Measurements from ENCODE around the gene ARHGAP45.
A peak's percentile ranks its signal among the peaks of the same experiment; 100 is the strongest.

Gene ARHGAP45

DNA sequence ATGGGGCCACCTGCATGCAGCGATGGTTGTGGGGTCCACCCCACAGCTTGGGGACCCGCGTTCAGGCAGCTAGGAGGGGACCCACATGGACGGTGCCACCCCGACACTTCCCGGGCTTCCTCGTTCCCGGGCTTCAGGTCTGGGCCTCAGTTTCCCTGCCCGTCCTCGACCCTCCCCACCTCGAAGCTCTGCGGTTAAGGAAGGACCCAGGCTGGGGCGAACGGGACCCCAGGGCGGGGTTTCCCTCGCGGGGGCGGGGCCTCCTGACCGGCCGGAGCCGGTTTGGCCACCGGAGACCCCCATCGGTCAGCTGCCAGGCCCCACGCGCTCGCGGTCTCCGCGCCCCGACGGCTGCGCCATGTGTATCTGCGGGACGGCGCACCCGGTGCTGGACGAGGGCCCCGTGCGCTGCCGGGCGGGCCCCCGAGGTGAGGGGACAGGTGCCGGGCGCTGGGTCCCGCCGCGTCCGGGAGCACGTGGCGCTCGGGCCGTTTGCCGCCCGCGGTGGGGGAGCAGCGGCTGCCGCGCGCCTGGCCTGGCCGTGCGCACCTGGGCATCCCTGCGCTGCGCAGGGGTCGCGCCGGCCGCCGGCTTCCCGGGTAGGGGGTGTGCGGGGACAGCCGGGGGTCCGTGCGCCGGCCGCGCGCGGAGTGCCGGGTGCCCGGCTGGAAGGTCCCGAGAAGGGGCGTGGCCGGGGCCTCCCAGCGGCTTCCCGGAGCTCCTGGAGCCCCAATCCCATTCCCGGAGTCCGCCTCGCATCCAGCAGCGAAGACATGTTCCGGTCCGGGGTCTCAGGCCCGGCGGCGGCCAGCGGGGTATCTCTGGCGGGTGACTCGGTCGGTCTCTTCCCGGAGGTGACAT lies 4.2 kb downstream of the ARHGAP45 start:
- no peak for DNase-seq

DNA sequence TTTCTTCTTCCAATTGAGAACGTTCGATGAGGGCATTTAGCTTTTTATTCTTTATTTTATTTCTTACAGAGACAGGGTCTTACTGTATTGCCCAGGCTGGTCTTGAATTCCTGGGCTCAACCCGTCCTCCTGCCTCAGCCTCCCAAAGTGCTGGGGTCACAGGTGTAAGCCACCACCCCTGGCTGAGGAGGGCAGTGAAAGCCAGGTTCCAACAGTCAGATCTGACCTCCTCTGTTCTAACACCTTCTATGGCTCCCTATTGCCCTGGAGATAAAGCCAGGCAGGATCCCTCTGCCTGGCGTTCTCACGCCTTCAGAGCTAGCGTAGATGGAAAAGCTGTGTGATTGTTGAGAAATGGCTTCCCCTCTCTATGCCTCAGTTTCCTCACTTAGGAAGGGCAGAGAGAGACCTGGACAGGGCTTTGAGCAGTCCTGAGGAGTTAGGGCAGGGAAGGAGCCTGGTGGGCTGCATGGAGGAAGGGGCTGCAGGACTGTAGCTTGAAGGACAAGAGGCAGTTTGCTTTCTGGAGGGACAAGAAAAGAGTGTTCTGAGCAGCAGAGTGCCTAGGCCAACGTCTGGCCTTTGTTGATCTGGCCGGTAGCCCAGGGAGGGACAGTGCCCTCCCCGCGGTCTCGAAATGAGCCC lies 5.5 kb downstream of the ARHGAP45 start:
- DNase-seq: no peak

DNA sequence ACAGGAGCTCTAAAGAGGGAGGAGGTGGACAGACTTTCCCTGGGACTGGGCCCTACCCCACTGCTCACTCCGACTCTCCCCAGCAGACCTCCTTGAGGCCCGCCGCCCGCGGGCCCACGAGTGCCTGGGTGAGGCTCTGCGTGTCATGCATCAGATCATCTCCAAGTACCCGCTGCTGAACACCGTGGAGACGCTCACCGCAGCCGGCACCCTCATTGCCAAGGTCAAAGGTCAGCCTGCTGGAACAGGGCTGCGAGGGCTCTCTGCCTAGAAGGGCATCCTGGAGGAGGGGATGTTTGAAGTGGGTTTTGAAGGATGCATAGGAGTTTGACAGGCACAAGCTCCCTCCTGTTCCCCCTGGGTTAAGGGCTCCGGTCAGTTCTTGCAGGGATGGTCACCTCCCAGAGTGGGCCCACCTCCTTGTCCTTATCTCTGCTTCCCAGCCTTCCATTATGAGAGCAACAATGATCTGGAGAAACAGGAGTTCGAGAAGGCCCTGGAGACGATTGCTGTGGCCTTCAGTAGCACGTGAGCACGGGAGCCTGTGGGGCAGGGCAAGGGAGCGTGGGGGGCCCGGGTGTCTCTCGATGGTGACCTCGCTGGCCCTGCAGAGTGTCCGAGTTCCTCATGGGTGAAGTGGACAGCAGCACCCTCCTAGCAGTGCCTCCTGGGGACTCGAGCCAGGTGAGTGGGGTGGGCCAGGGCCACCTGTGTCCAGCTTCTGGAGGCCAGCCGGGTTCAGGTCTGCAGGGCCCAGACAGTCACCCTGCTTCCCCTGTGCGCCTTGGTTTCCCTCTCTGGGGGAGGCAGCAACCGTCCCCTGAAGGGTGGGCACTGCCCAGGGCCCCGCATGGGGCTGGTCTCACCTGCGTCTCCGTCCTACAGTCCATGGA lies 6.3 kb downstream of the ARHGAP45 start:
- no peak for DNase-seq

DNA sequence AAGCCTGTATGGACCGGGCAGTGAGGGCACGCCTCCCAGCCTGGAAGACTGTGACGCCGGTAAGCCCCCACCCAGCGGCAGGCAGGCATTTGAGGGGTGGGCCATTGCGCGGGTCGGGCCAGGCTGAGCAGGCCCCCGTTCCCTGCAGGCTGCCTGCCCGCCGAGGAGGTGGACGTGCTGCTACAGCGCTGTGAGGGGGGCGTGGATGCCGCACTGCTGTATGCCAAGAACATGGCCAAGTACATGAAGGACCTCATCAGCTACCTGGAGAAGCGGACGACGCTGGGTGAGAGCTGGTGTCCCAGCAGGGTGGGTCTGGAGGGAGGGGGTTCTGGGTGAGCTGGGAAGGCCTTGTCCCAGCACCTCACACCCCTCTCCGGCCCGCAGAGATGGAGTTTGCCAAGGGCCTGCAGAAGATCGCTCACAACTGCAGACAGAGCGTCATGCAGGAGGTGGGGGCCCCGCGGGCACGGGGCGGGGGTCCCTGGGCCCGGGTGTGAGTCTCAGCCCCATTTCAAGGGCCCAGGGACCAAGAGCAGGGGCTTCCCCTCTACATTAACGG lies 7.1 kb downstream of the ARHGAP45 start:
- no peak for DNase-seq

DNA sequence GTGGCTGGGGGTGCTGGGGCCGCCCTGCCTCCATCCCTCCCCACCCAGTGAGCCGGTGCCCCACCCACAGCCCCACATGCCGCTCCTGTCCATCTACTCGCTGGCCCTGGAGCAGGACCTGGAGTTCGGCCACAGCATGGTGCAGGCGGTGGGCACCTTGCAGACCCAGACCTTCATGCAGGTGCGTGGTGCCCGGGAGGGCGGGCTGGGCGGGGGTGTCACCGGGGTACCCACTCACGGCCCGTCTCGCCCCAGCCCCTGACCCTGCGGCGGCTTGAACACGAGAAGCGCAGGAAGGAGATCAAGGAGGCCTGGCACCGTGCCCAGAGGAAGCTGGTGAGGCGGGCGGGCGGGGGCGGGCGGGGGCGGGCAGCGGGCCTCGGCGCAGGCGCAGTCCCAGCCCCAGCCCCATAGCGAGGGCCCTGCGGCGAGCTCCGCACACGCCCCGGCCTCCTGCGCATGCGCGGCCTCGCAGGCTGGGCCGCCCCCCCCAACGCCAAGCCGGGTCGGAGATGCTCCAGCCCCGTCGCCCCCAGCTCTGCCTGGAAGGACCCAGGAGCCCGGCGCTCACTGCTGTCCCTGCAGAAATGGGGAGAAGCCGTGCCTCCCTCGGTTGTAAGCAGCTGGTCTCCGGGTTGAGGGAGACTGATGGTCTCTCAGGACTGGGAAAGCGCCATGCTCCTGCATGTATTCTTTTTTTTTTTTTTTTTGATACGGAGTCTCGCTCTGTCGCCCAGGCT lies 7.7 kb downstream of the ARHGAP45 start:
- peak; percentile 98 for DNase-seq

DNA sequence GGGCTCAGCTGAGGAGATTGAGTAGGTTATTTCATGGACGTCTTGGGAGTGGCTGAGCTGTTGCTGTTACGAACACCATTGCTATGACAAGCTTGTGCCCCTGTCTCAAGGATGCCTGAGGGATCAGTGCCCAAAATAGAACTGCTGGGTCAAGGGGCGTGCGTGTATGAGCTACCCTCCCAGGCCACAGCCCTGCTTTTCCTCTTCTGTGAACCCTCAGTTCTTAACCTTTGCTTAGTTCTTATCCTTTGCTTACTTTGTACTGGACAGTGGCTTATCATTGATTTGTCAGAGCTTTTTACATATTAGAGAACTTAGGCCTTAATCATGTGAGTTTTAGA lies 9.0 kb downstream of the ARHGAP45 start:
- DNase-seq: no peak

DNA sequence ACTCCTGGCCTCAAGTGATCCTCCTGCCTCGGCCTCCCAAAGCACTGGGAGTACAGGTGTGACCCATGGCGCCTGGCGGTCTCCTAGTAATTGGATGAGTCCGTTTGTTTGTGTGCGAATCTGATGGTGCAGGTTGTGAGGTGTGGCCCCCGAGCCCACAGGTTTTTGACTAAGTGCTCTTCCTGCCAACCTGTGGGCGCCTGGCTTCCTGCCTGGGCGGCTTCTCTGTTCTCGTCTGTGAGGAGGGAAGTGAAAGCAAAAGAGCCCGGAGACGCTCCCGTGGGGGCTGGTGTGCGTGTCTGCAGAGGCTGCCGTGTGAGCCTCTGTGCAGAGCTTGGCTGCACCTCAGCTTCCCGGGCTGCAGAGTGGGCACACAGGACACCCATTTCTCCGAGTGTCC lies 10.0 kb downstream of the ARHGAP45 start:
- peak; percentile 72 for DNase-seq

DNA sequence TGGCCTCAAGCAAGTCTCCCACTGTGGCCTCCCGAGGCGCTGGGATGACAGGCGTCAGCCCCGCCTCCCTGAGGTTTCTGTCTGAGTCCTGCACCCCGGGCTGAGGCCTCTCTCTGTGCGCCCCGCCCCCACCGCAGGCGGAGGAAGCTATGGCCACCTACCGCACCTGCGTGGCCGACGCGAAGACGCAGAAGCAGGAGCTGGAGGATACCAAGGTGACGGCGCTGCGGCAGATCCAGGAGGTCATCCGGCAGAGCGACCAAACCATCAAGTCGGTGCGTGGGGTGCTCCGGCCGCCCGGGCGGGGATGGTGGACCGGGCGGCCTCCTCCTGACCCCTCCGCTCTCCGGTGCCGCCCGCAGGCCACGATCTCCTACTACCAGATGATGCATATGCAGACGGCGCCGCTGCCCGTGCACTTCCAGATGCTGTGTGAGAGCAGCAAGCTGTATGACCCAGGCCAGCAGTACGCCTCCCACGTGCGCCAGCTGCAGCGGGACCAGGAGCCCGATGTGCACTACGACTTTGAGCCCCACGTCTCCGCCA lies 12.7 kb downstream of the ARHGAP45 start:
- no peak for DNase-seq

DNA sequence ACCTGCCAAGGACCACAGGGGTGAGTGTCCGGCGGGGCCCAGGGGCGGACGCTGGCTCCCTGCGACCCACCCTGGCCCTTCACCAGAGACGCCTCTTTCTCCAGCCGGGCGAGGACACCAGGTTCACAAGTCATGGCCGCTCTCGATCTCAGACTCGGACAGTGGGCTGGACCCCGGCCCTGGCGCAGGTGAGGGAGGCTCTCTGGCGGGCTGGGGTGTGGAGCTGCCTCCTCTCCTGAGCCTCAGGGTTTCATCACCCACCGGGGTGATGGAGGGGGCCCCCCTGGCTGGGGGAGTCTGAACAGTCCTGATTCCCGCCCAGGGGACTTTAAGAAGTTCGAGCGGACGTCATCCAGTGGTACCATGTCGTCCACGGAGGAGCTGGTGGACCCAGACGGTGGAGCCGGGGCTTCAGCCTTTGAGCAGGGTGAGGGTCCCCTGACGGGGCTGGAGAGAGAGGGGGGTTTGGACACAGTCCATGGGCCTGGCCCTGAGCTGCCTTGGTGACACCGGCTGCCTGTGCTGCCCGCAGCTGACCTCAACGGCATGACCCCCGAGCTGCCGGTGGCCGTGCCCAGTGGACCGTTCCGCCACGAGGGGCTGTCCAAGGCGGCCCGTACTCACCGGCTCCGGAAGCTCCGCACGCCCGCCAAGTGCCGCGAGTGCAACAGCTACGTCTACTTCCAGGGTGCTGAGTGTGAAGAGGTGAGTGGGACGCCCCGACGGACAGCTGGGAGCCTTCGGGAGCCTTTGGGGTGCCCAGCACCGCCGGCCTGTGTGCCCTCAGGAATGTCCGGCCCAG lies 13.6 kb downstream of the ARHGAP45 start:
- no peak for DNase-seq

DNA sequence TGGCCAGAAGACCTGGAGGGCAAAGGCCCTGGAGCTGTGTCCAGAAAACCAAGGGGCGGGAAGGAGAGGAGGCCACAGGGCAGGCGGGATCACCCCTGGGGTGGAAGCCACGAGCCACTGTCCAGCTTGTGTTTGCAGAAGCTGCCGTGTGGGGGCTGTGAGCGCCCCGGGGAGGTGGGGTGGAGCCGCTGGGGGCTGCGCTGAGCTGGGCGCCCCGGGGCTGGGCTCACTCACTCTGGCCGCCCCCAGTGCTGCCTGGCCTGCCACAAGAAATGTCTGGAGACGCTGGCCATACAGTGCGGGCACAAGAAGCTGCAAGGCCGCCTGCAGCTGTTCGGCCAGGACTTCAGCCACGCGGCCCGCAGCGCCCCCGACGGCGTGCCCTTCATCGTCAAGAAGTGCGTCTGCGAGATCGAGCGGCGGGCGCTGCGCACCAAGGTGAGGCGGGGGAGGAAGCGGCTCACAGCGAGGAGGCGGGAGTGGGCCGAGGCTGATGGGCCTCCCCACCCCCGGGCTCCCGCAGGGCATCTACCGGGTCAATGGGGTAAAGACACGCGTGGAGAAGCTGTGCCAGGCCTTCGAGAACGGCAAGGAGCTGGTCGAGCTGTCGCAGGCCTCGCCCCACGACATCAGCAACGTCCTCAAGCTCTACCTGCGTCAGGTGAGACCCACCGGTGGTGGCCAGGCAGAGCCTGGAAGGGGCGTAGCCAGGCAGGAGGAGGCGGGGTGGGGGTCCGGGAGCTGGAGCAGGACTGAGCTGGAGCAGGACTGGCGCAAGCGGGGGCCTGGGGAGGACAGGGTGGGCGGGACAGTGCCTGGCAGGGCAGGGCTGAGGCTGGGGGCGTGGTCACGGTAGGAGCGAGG lies 14.6 kb downstream of the ARHGAP45 start:
- DNase-seq: no peak

DNA sequence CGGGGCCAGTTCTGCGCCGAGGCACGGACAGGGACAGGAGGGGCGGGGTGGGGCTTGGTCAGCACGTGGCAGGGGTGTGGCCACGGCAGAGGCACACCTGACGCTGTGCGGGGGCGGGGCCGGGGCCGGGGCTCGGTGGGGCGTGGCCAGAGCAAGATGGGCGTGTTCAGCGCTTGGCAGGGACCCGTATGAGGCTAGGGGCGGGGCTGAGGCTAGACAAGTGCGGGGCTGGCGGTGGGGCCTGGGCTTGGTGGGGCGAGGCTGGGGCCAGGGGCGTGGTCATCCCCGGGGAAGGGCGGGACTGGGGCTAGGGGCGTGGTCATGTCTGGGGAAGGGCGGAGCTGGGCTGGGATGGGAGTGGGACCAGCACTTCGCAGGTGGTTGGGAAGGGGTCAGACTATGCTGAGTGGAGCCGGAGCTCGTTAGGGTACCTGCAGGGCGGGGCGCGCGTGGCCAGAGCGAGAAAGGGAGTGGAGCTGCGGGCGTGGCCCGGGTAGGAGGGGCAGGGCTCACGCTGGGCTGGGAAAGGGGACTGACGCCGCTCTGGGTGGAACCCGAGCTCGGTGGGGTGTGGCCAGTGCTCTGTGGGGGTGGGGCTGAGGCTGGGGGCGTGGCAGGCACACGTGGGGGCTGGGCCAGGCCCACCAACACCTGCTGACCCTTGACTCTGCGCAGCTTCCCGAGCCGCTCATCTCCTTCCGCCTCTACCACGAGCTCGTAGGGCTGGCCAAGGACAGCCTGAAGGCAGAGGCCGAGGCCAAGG lies 15.4 kb downstream of the ARHGAP45 start:
- peak; percentile 90 for DNase-seq

DNA sequence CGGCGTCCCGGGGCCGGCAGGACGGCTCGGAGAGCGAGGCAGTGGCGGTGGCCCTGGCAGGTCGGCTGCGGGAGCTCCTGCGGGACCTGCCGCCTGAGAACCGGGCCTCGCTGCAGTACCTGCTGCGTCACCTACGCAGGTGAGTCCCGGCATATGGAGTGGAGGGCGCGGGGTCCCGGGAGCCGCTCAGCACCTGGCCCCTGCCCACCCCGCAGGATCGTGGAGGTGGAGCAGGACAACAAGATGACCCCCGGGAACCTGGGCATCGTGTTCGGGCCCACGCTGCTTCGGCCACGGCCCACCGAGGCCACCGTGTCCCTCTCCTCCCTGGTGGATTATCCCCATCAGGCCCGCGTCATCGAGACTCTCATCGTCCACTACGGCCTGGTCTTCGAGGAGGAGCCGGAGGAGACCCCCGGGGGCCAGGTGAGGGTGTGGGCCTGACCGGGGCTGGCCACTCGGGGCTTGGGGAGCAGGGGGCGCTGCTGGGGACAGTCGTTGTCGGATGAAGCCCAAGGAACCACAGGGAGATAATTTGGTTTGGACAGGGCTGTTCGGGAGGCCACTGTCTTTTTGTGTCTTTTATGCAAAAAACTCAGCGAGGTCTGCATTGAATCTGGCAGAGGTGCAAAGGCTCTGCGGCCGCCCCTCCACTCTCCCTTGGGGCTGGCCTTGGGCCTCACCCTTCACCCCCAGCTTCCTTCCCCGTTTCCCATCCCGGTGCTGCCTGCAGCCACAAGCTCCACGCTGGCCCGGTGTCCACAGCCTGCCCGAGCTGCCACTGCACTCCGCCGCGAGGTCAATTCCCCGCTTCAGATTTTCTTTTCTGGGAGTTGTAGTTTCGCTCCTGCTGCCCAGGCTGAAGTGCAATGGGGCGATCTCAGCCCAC lies 16.2 kb downstream of the ARHGAP45 start:
- DNase-seq: no peak

DNA sequence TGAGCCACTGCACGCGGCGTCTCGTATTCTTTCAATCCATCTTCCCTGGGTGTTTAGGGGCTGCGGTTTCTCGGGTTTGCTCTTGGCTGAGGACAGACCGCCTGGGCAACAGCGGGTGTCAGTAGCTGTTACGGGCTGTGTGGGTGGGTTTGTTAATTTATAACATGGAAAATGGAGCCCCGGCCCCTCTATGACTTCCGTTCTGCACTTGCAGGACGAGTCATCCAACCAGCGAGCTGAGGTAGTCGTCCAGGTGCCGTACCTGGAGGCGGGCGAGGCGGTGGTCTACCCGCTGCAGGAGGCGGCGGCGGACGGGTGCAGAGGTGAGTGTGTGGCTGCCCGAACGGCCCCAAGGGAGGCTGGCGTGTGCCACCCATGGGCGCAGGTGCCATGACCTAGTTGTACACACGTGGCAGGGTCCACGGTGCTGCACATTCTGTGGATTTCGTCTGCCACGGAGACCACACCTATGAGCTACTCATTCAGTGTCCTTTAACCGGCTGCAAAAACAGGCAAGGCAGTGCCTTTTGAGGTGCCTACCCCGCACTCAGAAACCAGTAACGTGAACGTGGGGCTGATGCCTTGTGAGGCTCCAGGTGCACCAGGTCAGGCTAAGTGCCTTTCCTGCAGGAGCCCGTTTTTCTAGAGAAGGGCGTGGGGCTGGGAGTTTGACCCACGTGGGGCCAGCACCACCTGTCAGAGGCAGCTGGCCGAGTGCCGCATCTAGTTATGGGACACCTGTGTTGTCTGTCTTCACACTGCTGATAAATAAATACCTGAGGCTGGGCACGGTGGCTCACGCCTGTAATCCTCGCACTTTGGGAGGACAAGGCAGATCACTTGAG lies 17.3 kb downstream of the ARHGAP45 start:
- no peak for DNase-seq

DNA sequence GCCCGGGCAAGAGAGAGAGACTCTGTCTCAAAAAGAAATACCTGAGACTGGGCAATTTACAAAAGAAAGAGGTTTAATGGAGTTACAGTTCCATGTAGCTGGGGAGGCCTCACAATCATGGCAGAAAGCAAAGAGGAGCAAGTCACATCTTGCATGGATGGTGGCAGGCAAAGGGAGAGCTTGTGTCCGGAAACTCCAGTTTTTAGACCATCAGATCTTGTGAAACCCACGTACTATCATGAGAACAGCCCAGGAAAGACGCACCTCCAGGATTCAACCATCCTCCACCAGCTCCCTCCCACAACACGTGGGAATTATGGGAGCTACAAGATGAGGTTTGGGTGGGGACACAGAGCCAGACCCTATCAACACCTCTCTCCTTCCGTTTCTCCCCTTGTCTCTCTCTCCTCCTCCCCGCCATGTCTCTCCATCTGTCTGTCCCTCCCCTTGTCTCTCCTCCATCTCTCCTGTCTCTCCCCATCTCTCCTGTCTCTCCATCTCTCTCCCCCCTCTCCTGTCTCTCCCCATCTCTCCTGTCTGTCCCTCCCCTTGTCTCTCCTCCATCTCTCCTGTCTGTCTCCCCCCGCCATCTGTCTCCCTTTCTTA lies 18.2 kb downstream of the ARHGAP45 start:
- no peak for DNase-seq

DNA sequence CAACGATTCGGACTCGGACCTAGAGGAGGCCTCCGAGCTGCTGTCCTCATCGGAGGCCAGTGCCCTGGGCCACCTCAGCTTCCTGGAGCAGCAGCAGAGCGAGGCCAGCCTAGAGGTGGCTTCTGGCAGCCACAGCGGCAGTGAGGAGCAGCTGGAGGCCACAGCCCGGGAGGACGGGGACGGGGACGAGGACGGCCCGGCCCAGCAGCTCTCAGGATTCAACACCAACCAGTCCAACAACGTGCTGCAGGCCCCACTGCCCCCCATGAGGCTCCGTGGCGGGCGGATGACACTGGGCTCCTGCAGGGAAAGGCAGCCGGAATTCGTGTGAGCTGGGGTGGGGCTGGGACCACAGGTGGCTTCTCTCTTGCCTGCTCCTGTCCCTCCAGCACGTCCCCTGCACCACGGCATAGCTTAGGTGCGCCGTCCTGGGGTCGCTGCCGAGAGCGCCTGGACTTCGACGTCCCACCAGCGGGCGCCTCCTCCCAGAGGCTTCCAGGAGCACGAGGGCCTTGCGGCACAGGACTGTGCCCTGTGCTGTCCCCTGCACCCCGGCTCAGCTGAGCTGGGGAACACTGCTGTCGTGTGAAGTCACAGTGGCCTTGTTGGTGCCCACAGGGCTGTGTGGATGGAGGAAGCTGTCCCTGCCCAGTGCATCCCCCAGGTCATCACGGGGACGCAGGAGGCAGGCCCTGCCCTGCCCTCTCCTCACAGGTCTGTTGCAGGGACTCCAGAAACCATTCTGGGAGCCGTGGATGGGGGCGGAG lies 18.9 kb downstream of the ARHGAP45 start:
- DNase-seq: no peak

DNA sequence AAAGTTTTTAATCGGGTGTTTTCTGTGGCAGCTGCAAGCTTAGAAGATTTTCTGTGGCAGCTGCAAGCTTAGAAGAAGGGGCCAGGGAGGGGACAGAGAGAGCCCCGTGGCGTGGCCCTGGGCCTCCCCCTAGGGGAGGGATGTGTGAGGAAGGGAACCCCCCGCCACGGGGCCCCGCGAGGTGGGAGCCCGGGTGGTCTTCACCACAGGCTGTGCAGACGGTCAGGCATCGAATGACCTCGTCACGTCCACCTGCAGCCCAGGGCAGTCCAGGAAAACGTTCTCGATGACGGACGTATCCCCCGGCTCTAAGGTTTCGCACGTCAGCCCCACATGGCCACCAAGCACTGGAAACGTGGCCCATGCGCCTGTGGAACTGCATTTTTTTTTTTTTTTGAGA lies 19.6 kb downstream of the ARHGAP45 start:
- no peak for DNase-seq
